ENCODE measurements around the gene ERGIC1.

Gene ERGIC1

GRCh38 chr5:172868436-172868923 is 34.4 kb downstream of the ERGIC1 start:
- in situ Hi-C loops (cut with HindIII; ENCODE audit: low sequenced_read_pairs), result no loop called here
- TF ChIP-seq CTCF (IDR thresholded peaks at IDR 0.05; ENCODE audit: low read depth, low read length, missing control alignments), result no peak
- DNase-seq (ENCODE audit: low read depth), result no peak
- no peak overlapping the region for H3K4me3 ChIP-seq (ENCODE audit: low read depth, low read length)

GRCh38 chr5:172868924-172869591 is 35.0 kb downstream of the ERGIC1 start:
- no peak overlapping the region for H3K4me3 ChIP-seq (ENCODE audit: low read depth, low read length)
- DNase-seq (ENCODE audit: low read depth), result peak; percentile 79
- in situ Hi-C loops (cut with HindIII; ENCODE audit: low sequenced_read_pairs), result no loop called here
- TF ChIP-seq CTCF (IDR thresholded peaks at IDR 0.05; ENCODE audit: low read depth, low read length, missing control alignments), result peak; percentile 37

- no peak for DNase-seq (ENCODE audit: low read depth)
- H3K4me3 ChIP-seq (ENCODE audit: low read depth, low read length), result no peak overlapping the region
- in situ Hi-C loops (cut with HindIII; ENCODE audit: low sequenced_read_pairs), result no loop called here
- no peak for TF ChIP-seq CTCF (IDR thresholded peaks at IDR 0.05; ENCODE audit: low read depth, low read length, missing control alignments)
Observed at GRCh38 chr5:172869691-172870090, 35.6 kb downstream of the ERGIC1 start.

- in situ Hi-C loops (cut with HindIII; ENCODE audit: low sequenced_read_pairs), result no loop called here
- DNase-seq (ENCODE audit: low read depth), result peak; percentile 79
- no peak for TF ChIP-seq CTCF (IDR thresholded peaks at IDR 0.05; ENCODE audit: low read depth, low read length, missing control alignments)
- H3K4me3 ChIP-seq (ENCODE audit: low read depth, low read length), result no peak overlapping the region
Observed at GRCh38 chr5:172870291-172870714, 36.3 kb downstream of the ERGIC1 start.

- no peak for TF ChIP-seq CTCF (IDR thresholded peaks at IDR 0.05; ENCODE audit: low read depth, low read length, missing control alignments)
- H3K4me3 ChIP-seq (ENCODE audit: low read depth, low read length), result no peak overlapping the region
- DNase-seq (ENCODE audit: low read depth), result no peak
- in situ Hi-C loops (cut with HindIII; ENCODE audit: low sequenced_read_pairs), result no loop called here
Observed at GRCh38 chr5:172870715-172871461, 36.8 kb downstream of the ERGIC1 start.

- no peak for DNase-seq (ENCODE audit: low read depth)
- TF ChIP-seq CTCF (IDR thresholded peaks at IDR 0.05; ENCODE audit: low read depth, low read length, missing control alignments), result no peak
- H3K4me3 ChIP-seq (ENCODE audit: low read depth, low read length), result no peak overlapping the region
- in situ Hi-C loops (cut with HindIII; ENCODE audit: low sequenced_read_pairs), result no loop called here
Observed at GRCh38 chr5:172871536-172871935, 37.5 kb downstream of the ERGIC1 start.
